Neural progenitor cell (in vitro differentiated cells): ENCODE measurements around the gene USP54. TPM values are rescaled to one million over a fixed set of nuclear protein-coding genes. Genes with fewer than 3 reads are reported as not detected.
A peak's percentile ranks its signal among the peaks of the same experiment; 100 is the strongest.

Experiments used
- DNase-seq: peaks from one replicate; pipeline ENCODE4 v3.0.0-alpha.2; 2016; ENCODE audit warnings: low spot score
- H2AFZ ChIP-seq: fragments of 200-600 bp; sonication (generic); replicated peaks from 2 replicates; pipeline ENCODE4 v1.6.1; 2016; ENCODE audit warnings: antibody characterized with exemption
- H3F3A ChIP-seq: fragments of 200-600 bp; sonication (generic); 2 replicates; pipeline ENCODE4 v1.6.1; 2016; ENCODE audit warnings: antibody characterized with exemption, low read depth
- H3K27ac ChIP-seq: fragments of 200-600 bp; sonication (generic); 2 replicates; pipeline ENCODE4 v1.5.1; 2016; ENCODE audit warnings: mild to moderate bottlenecking
- H3K27me3 ChIP-seq: fragments of 200-600 bp; sonication (generic); 2 replicates; pipeline ENCODE4 v1.6.1; 2016; ENCODE audit warnings: mild to moderate bottlenecking, moderate library complexity
- H3K36me3 ChIP-seq: fragments of 200-600 bp; sonication (generic); 2 replicates; pipeline ENCODE4 v1.5.1; 2016
- H3K4me1 ChIP-seq: fragments of 200-600 bp; sonication (generic); 2 replicates; pipeline ENCODE4 v1.6.1; 2016; ENCODE audit warnings: mixed run types
- H3K4me2 ChIP-seq: fragments of 200-600 bp; sonication (generic); 2 replicates; pipeline ENCODE4 v1.6.1; 2016
- H3K4me3 ChIP-seq: fragments of 200-600 bp; sonication (generic); 2 replicates; pipeline ENCODE4 v1.5.1; 2016
- H3K79me2 ChIP-seq: fragments of 200-600 bp; sonication (generic); 2 replicates; pipeline ENCODE4 v1.6.1; 2016; ENCODE audit warnings: low read depth
- H3K9ac ChIP-seq: fragments of 200-600 bp; sonication (generic); 2 replicates; pipeline ENCODE4 v1.6.1; 2016
- H3K9me3 ChIP-seq: fragments of 200-600 bp; sonication (generic); 2 replicates; pipeline ENCODE4 v1.5.1; 2016; ENCODE audit warnings: low read depth
- H4K20me1 ChIP-seq: fragments of 200-600 bp; sonication (generic); 2 replicates; pipeline ENCODE4 v1.6.1; 2016; ENCODE audit warnings: low read depth
- H3K27ac Mint-ChIP-seq: 3 replicates; pipeline ENCODE4 v1.8.0; 2021; ENCODE audit warnings: mixed read lengths
- H3K27me3 Mint-ChIP-seq: 2 replicates; pipeline ENCODE4 v1.8.0; 2022; ENCODE audit warnings: low read depth, mild to moderate bottlenecking, inconsistent platforms, moderate library complexity, mixed read lengths; ENCODE audit not compliant: insufficient read depth
- H3K36me3 Mint-ChIP-seq: 3 replicates; pipeline ENCODE4 v1.8.0; 2021; ENCODE audit warnings: mixed read lengths
- H3K4me1 Mint-ChIP-seq: 3 replicates; pipeline ENCODE4 v1.8.0; 2021; ENCODE audit warnings: mixed read lengths
- H3K4me3 Mint-ChIP-seq: 3 replicates; pipeline ENCODE4 v1.8.0; 2021; ENCODE audit warnings: mild to moderate bottlenecking, moderate library complexity, mixed read lengths
- H3K9me3 Mint-ChIP-seq: 3 replicates; pipeline ENCODE4 v1.8.0; 2020; ENCODE audit warnings: mixed read lengths
- EZH2 ChIP-seq: fragments of 200-600 bp; sonication (generic); IDR thresholded peaks from 2 replicates; pipeline ENCODE4 v1.6.1; 2017; ENCODE audit warnings: antibody characterized with exemption, mild to moderate bottlenecking, moderate library complexity
- EZH2phosphoT487 ChIP-seq: fragments of 200-600 bp; sonication (generic); IDR thresholded peaks from 2 replicates; pipeline ENCODE4 v1.6.1; 2017; ENCODE audit warnings: antibody characterized with exemption
- total RNA-seq: library from RNA; depleted of rRNA; stranded (reverse); fragments of >200 nt; gene quantifications from 2 replicates; pipeline ENCODE4 v1.2.3, GENCODE V29; 2015; ENCODE audit warnings: low replicate concordance
- TF ChIP-seq, protein P1 (sequence below): fragments of 200-600 bp; sonication (generic); IDR thresholded peaks from 2 replicates; pipeline ENCODE4 v1.5.1; 2017; ENCODE audit warnings: antibody characterized with exemption, mild to moderate bottlenecking

Gene USP54
- total RNA-seq, 1 donor from 2014 or later, result 97.2 TPM

DNA sequence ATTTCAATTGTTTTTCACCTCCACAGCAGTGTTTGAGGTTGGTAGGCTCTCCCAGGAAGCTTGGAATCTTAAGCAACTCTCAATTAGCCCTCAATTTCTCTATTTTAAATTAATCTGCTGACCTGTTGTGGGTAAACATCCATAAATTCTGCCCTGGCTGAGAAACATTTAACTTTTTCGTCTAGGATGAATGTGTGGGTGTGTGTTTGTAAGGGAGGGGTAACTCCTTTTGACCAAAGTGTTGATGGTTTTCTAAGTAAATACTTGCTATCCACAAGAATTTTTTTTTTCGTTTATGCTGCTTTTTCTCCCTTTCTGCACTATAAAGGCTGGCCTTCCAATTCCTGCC, 96.3 kb downstream of the USP54 start:
- DNase-seq, result no peak
- peak overlapping the region; percentile 94 for H3K4me3 ChIP-seq
- H4K20me1 ChIP-seq, result no peaks in the 10 kb centered on the region
- H3K9me3 ChIP-seq, result no peaks in the 10 kb centered on the region
- no peaks in the 10 kb centered on the region for H3K36me3 ChIP-seq
- peak overlapping the region; percentile 81 for H3K9ac ChIP-seq
- H3K4me2 ChIP-seq, result peak overlapping the region; percentile 92
- H2AFZ ChIP-seq, result peak overlapping the region; percentile 67
- peak overlapping the region; percentile 17 for H3K27ac Mint-ChIP-seq
- H3K27me3 ChIP-seq, result no peaks in the 10 kb centered on the region
- peak overlapping the region; percentile 94 for H3K4me3 Mint-ChIP-seq
- H3K4me1 Mint-ChIP-seq, result peaks cover 26% of the 10 kb centered on the region
- TF ChIP-seq EZH2phosphoT487 (no peak), EZH2 (no peak)
- TF ChIP-seq, protein P1, sequence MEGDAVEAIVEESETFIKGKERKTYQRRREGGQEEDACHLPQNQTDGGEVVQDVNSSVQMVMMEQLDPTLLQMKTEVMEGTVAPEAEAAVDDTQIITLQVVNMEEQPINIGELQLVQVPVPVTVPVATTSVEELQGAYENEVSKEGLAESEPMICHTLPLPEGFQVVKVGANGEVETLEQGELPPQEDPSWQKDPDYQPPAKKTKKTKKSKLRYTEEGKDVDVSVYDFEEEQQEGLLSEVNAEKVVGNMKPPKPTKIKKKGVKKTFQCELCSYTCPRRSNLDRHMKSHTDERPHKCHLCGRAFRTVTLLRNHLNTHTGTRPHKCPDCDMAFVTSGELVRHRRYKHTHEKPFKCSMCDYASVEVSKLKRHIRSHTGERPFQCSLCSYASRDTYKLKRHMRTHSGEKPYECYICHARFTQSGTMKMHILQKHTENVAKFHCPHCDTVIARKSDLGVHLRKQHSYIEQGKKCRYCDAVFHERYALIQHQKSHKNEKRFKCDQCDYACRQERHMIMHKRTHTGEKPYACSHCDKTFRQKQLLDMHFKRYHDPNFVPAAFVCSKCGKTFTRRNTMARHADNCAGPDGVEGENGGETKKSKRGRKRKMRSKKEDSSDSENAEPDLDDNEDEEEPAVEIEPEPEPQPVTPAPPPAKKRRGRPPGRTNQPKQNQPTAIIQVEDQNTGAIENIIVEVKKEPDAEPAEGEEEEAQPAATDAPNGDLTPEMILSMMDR, result no peak
- H3K27me3 Mint-ChIP-seq, result no peaks in the 10 kb centered on the region
- peaks cover 23% of the 10 kb centered on the region for H3K36me3 Mint-ChIP-seq
- peaks cover 16% of the 10 kb centered on the region for H3F3A ChIP-seq
- peaks cover 12% of the 10 kb centered on the region for H3K4me1 ChIP-seq
- no peaks in the 10 kb centered on the region for H3K9me3 Mint-ChIP-seq
- peaks cover 56% of the 10 kb centered on the region for H3K79me2 ChIP-seq
- no peak overlapping the region for H3K27ac ChIP-seq

DNA sequence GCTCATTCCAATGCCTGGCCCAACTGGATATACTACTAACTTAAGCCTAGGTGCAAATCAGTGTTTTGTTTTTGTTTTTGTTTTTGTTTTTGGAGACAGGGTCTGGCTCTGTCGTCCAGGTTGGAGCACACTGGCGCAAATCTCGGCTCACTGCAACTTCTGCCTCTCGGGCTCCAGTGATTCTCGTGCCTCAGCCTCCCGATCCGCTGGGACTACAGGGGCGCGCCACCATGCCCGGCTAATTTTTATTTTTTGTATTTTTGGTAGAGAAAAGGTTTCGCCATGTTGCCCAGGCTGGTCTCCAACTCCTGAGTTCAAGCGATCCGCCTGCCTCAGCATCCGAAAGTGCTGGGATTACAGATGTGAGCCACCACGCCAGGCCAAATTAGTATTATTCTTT, 96.9 kb downstream of the USP54 start:
- peaks cover 63% of the 10 kb centered on the region for H3K79me2 ChIP-seq
- H3K4me2 ChIP-seq, result peak overlapping the region; percentile 92
- no peak for DNase-seq
- H3K36me3 ChIP-seq, result no peaks in the 10 kb centered on the region
- peaks cover 12% of the 10 kb centered on the region for H3K4me1 ChIP-seq
- H2AFZ ChIP-seq, result no peak overlapping the region
- Mint-ChIP-seq H3K9me3 (no peaks in the 10 kb centered on the region), H3K27ac (no peak overlapping the region), H3K27me3 (no peaks in the 10 kb centered on the region), H3K4me3 (peak overlapping the region; percentile 77), H3K36me3 (peaks cover 17% of the 10 kb centered on the region), H3K4me1 (peaks cover 26% of the 10 kb centered on the region)
- H3K9me3 ChIP-seq, result no peaks in the 10 kb centered on the region
- TF ChIP-seq, protein P1, result no peak
- TF ChIP-seq EZH2 (no peak), EZH2phosphoT487 (no peak)
- no peak overlapping the region for H3K9ac ChIP-seq
- H4K20me1 ChIP-seq, result no peaks in the 10 kb centered on the region
- peaks cover 16% of the 10 kb centered on the region for H3F3A ChIP-seq
- no peaks in the 10 kb centered on the region for H3K27me3 ChIP-seq
- H3K27ac ChIP-seq, result no peak overlapping the region
- peak overlapping the region; percentile 94 for H3K4me3 ChIP-seq

DNA sequence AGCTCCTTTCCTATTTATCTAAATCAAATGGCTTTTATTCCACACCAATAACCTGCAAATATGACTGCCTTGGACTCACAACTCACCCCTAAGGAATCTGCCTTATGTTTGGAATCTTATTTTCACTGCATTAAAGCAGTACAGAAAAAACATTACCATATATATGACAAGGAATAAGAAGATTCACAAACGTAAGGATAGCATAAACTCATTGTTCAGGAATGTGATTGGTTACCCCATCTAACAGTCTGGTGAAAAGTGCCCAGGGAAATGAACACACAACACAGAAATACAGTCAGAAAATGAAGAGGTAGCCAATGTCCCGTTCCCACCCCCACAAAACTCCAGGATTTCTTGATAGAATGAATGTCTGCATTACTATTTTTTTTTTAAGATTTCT, 97.4 kb downstream of the USP54 start:
- Histone ChIP-seq H3F3A (peaks cover 16% of the 10 kb centered on the region), H3K27ac (no peak overlapping the region), H3K9me3 (no peaks in the 10 kb centered on the region), H3K79me2 (peaks cover 67% of the 10 kb centered on the region), H2AFZ (no peak overlapping the region), H3K4me2 (peak overlapping the region; percentile 92), H3K36me3 (no peaks in the 10 kb centered on the region), H4K20me1 (no peaks in the 10 kb centered on the region), H3K9ac (no peak overlapping the region), H3K4me3 (peak overlapping the region; percentile 94), H3K4me1 (peaks cover 12% of the 10 kb centered on the region), H3K27me3 (no peaks in the 10 kb centered on the region)
- Mint-ChIP-seq H3K4me1 (peaks cover 26% of the 10 kb centered on the region), H3K27ac (no peak overlapping the region), H3K4me3 (peak overlapping the region; percentile 77), H3K27me3 (no peaks in the 10 kb centered on the region), H3K36me3 (peaks cover 15% of the 10 kb centered on the region), H3K9me3 (no peaks in the 10 kb centered on the region)
- DNase-seq, result no peak
- TF ChIP-seq EZH2 (no peak), EZH2phosphoT487 (no peak)
- TF ChIP-seq, protein P1, result no peak

DNA sequence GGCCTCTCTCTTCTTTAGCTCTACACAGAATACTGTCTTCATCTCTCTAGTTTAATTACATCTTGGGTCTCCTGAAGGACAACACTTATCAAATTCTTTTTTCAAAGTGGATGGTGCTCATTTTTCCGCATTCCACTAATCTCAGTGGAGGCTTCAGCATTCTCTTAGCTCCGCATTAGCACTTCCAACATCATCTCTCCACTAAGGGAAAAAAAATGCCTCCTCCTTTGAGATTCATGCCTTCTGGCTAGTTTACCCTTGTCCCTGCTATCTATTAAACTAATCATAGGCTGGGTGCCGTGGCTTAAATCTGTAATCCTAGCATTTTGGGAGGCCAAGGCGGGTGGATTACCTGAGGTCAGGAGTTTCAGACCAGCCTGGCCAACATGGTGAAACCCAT, 104.5 kb downstream of the USP54 start:
- DNase-seq, result no peak
- H3K79me2 ChIP-seq, result peaks cover 92% of the 10 kb centered on the region
- H4K20me1 ChIP-seq, result no peaks in the 10 kb centered on the region
- no peak overlapping the region for H3K27ac ChIP-seq
- H3K4me1 ChIP-seq, result no peaks in the 10 kb centered on the region
- peaks cover 4% of the 10 kb centered on the region for H3K27me3 Mint-ChIP-seq
- H3K4me1 Mint-ChIP-seq, result no peaks in the 10 kb centered on the region
- no peaks in the 10 kb centered on the region for H3F3A ChIP-seq
- no peak overlapping the region for H3K4me3 ChIP-seq
- no peak overlapping the region for H3K9ac ChIP-seq
- H3K4me3 Mint-ChIP-seq, result no peak overlapping the region
- H3K27ac Mint-ChIP-seq, result no peak overlapping the region
- no peaks in the 10 kb centered on the region for H3K9me3 Mint-ChIP-seq
- H3K36me3 Mint-ChIP-seq, result peaks cover 23% of the 10 kb centered on the region
- H3K27me3 ChIP-seq, result no peaks in the 10 kb centered on the region
- TF ChIP-seq EZH2 (no peak), EZH2phosphoT487 (no peak)
- TF ChIP-seq, protein P1, result no peak
- no peak overlapping the region for H2AFZ ChIP-seq
- H3K36me3 ChIP-seq, result peaks cover 3% of the 10 kb centered on the region
- no peak overlapping the region for H3K4me2 ChIP-seq
- H3K9me3 ChIP-seq, result no peaks in the 10 kb centered on the region
